NCI-H1436 treated with DMSO at 0.1 percent for 48 hours (cell line): ENCODE data around the gene REV3L.
"Not testable (repeated sequence)": the region's sequence is repeated elsewhere in the genome, so short reads cannot be mapped to it uniquely, and the experiment has no call there.

ENCODE experiments used
- DNase-seq: peaks from one replicate; lab custom pipeline; 2025; lab: John Stamatoyannopoulos, UW

REV3L gene

GRCh38 chr6:111361648-111362047 lies 121.4 kb downstream of the REV3L start:
- DNase-seq, result no peak

GRCh38 chr6:111358454-111358853 lies 124.6 kb downstream of the REV3L start:
- DNase-seq, result no peak

GRCh38 chr6:111357705-111358104 lies 125.3 kb downstream of the REV3L start:
- DNase-seq, result no peak

- no peak for DNase-seq
Measured at GRCh38 chr6:111356551-111356950, 126.5 kb downstream of the REV3L start.

- DNase-seq, result no peak
Measured at GRCh38 chr6:111354758-111355555, 128.1 kb downstream of the REV3L start.

GRCh38 chr6:111353912-111354462 lies 129.0 kb downstream of the REV3L start:
- no peak for DNase-seq

GRCh38 chr6:111347589-111347988 lies 135.4 kb downstream of the REV3L start:
- DNase-seq, result no peak

- no peak for DNase-seq
Measured at GRCh38 chr6:111342913-111343312, 140.1 kb downstream of the REV3L start.

- no peak for DNase-seq
Measured at GRCh38 chr6:111339294-111339693, 143.7 kb downstream of the REV3L start.

GRCh38 chr6:111338843-111339242 lies 144.2 kb downstream of the REV3L start:
- DNase-seq, result no peak

GRCh38 chr6:111337829-111338236 lies 145.2 kb downstream of the REV3L start:
- DNase-seq, result no peak

- no peak for DNase-seq
Measured at GRCh38 chr6:111329882-111330633, 153.0 kb downstream of the REV3L start.

GRCh38 chr6:111326563-111326962 lies 156.5 kb downstream of the REV3L start:
- DNase-seq, result no peak

- no peak for DNase-seq
Measured at GRCh38 chr6:111322145-111322544, 160.9 kb downstream of the REV3L start.

GRCh38 chr6:111307950-111308349 lies 175.1 kb downstream of the REV3L start:
- DNase-seq, result not testable (repeated sequence)

- DNase-seq, result no peak
Measured at GRCh38 chr6:111307275-111307858, 175.7 kb downstream of the REV3L start.

- no peak for DNase-seq
Measured at GRCh38 chr6:111306104-111306888, 176.7 kb downstream of the REV3L start.

GRCh38 chr6:111301946-111302345 lies 181.1 kb downstream of the REV3L start:
- DNase-seq, result no peak

GRCh38 chr6:111300938-111301800 lies 181.8 kb downstream of the REV3L start:
- DNase-seq, result not testable (repeated sequence)

- DNase-seq, result no peak
Measured at GRCh38 chr6:111297776-111298175, 185.2 kb downstream of the REV3L start.
